Measurements from ENCODE around the gene ABCD1.

The ABCD1 gene

DNA sequence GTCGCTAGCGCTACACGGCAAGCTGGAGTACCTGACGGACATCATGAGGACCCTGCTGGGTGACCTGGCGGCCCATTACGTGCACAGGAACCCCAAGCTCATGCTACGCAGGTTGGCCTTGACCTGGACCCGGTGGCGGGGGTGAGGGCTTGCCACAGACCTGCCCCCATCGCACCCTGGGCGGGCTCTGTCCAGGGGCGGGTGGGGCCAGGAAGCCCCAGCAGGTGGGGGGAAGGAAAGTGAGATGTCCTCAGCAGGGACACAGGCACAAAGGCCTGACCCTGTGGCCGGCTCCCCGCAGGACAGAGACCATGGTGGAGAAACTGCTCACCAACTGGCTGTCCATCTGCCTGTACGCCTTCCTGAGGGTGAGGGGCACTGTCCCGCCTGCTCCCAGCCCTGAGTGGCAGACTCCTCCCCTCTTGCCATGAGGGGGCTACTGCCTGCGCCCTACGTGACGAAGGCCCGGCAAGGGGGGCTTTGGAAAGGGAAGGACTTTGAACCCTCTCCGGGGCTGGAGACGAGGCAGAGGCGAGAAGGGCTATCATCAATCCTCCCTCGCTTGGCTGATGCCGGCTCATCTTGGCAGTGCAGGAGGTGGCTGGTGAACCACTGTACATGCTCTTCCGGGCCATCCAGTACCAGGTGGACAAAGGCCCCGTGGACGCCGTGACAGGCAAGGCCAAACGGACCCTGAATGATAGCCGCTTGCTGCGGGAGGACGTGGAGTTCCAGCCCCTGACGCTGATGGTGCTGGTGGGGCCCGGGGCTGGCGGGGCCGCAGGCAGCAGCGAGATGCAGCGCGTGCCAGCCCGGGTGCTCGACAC, 50.9 kb downstream of the ABCD1 start:
- no peak for DNase-seq

GRCh38 chrX:153776120-153776599, 51.5 kb downstream of the ABCD1 start:
- DNase-seq = no peak

- no peak for DNase-seq
These were observed 52.0 kb downstream of the ABCD1 start for GRCh38 chrX:153776611-153777045.

DNA sequence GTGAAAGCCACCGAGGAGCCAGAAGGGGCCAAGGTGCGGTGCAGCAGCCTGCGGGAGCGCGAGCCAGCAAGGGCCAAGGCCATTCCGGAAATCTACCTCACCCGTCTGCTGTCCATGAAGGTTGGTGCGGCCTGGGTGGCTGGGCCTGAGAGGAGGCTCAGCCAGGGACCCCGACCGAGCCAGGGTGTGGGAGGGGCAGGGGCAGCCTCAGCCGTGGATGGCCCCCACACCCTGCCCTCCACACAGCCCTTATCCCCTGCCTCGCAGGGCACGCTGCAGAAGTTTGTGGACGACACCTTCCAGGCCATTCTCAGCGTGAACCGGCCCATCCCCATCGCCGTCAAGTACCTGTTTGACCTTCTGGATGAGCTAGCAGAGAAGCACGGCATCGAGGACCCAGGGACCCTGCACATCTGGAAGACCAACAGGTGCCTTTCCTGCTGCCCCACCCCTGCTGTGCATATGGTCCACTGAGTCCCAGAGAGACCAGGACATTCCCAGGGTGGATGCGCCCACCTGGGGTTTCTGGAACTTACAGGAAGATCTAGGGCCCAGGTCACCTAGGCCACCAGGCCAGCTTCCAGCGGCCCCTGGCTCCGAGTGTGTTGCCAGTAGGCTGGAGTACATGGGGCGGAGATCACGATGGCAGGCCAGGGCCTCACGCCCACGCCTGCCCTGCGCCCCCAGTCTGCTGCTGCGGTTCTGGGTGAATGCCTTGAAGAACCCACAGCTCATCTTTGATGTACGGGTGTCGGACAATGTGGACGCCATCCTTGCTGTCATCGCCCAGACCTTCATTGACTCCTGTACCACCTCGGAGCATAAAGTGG, 52.8 kb downstream of the ABCD1 start:
- no peak for DNase-seq

DNA sequence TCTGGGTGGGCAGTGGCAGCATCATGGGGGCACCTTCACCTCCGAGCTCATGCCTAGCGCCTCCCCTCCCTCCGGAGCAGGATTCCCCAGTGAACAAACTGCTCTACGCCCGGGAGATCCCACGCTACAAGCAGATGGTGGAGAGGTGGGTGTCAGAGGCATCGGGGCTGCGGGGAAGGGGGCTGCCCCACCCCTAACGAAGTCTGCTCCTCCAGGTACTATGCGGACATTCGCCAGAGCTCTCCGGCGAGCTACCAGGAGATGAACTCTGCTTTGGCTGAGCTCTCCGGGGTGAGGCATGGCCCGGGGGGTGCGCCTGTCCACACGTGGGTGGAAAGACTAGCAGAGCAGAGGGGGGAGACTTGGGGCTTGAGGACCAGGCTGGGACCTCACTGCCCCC, 53.5 kb downstream of the ABCD1 start:
- no peak for DNase-seq

GRCh38 chrX:153778684-153779101, 54.0 kb downstream of the ABCD1 start:
- no peak for DNase-seq

DNA sequence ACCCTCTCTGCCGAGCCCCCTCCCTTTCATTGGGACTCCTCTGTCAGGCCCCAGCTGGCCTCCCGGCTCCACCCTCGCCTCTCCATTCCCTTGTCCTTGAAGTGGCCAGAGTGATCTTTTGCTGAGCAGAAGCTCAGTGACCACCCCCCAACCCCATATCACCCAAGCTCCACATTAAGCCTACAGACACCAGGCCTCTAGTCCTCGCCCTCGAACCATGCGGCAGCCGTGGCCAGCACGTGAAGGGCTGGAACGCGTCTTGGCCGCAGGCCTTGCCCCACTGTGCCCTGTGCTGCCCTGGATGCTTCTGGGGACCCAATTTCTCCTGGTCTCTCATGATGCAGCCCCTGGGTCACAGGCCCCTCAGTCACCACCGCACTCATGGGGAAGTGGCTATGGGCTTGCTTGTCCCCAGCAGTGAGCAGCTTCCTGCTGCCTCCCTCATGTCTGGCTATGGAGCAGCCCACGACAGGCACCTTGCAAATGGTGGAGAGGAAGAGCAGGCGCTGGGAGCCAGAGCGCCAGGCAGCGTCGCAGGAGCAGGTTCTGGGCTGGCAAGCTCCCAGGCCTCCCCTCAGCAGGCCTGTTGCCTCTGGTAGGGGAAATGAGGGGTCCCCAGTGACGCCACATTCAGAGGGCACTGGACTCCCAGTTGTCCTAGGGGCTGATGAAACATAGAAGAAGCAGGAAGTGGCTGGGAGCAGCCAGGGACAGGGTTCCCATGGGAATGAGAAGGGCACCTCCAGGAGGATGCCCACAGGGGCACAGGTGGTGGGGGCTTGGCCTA, 55.4 kb downstream of the ABCD1 start:
- DNase-seq = no peak

- no peak for DNase-seq
These were observed 56.2 kb downstream of the ABCD1 start, which contains the start of gene SRPK3 for GRCh38 chrX:153780678-153781427. Gene SRPK3 (plus strand): TSS chrX:153781041. CDS start chrX:153781087, 46 bp downstream.

GRCh38 chrX:153781428-153782047, 56.9 kb downstream of the ABCD1 start:
- no peak for DNase-seq

DNA sequence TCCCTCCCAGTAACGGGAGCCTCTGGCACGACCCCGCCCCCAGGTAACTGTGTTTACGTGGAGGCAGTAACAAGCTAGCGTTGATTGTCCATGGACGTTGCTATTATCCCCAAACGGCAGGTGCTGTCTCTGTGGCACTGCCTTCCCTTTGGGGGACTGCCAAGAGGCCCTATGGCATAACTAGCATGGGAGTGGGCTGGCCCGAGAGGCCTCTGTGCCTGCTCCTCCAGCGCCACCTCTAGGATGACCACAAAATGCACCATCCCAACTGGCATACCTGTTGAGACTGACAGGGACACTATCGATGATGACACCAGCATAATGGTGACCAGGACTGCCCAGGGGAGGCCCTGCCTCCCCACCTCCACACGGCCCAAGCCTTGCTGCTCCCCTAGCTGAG, 57.7 kb downstream of the ABCD1 start:
- DNase-seq = no peak

DNA sequence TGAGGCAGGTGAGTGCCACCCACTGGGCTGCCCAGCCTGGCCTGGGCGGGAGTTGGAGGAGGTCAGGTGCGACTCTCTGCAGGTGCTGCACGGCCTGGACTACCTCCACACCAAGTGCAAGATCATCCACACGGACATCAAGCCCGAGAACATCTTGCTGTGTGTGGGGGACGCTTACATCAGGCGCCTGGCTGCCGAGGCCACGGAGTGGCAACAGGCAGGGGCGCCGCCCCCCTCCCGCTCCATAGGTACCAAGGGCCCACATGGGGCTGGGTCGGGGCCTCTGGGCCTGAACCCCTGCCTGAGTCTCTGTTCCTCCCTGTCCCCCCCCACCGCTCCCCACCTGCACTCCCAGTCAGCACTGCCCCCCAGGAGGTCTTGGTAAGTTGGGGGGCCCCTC, 58.2 kb downstream of the ABCD1 start:
- DNase-seq = no peak

GRCh38 chrX:153783378-153784013, 58.8 kb downstream of the ABCD1 start:
- DNase-seq = no peak

DNA sequence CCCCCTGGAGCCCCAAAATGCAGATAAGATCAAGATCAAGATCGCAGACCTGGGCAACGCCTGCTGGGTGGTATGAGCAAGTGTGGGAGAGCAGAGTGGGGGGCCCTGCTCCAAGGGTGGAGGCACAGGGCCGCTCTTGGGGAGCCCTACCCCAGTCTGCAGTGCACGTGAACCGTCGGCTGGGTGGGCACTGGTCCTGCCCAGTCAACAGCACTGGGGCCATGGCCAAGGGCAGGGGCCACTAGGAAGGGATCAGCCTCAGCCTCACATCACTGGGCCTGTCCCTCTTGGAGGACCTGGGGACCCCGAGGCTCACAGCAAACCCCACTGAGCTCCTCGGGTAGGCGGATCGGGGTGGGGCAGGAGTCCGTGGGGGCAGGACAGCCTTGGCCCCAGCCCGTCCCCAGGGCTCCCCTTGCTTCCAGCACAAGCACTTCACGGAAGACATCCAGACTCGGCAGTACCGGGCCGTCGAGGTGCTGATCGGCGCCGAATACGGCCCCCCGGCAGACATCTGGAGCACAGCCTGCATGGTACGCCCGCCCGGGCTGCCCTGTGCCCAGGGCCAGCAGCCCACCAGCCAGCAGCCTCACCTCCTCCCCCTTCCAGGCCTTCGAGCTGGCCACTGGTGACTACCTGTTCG, 59.8 kb downstream of the ABCD1 start:
- DNase-seq = no peak

DNA sequence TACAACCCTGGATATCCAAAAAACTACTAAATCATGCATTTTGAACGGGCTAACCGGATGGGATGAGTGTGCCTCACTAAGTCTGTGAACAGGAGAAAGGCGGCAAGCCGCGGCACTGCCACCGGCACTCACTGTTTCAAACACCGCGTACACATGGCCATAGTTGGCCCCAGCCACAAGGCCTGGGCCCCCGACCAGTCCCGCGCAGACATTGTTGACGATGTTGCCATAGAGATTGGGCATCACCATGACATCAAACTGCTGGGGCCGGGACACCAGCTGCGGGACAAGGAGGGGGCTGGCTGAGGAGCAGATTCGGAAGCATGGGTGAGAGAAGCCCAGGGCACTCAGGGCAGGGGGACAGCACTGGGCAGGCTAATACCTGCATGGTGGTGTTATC, 62.0 kb downstream of the ABCD1 start:
- no peak for DNase-seq

- DNase-seq = no peak
These were observed 65.0 kb downstream of the ABCD1 start for GRCh38 chrX:153789654-153790053.

DNA sequence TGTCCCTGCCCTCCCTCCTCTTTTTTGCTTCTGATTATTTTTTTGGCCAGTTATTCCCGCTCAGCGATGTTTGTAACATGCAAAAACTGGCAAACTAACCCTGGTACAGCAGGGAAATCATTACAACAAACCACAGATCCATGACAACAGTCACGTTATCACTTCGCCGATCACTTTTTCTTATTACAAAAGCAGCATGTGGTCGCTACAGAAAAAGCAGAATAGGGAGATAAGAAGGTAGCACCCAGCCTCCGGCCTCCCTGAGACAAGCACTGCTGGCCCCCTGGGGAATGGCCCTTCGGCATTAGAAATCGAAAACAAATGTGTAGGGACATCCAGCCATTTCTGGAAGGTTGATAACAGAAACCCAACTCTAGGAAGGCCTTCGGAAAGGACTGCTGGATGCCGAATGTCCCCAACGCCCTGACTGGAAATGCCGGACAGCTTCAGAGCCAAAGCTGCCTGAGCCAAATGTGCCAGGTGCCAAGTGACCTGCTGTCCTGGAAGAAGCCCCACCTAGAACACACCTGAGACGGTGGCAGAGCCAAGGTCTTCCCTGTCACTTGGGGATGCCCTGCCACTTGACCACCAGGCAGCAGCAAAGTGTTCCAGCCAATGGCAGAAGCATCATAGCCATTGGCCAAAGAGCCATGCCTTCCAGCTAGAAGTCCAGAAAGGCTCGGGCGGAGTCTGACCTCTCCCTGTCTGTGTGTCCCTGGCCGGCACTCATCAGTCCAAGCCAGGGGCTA, 66.6 kb downstream of the ABCD1 start:
- no peak for DNase-seq

DNA sequence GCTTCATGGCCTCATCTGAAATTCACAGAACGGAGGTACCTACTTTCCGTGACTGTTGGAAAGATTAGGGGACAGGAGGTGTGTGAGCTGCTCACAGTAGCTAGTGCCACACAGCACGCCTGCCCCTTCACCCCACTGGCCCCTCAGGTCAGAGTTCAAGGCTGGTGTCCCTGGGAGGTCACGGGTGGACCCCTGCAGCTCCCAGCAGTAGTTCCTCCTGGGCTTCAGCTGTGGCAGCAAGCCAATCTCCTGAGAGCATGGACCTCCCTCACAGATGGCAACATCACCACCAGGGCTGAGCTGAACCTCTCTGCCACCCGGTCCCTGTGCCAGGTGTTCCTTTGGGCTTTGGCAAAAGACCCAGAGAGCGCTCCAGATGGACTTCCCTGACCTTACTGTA, 67.7 kb downstream of the ABCD1 start:
- no peak for DNase-seq

GRCh38 chrX:153793291-153793690, 68.6 kb downstream of the ABCD1 start:
- DNase-seq = no peak

All from activated CD4-positive, alpha-beta T cell treated with anti-CD3 and anti-CD28 coated beads, Interleukin-2, amount 50 U/mL, for 4 hours (primary cell).